HG03139 (cell line): ENCODE data around the gene ETV1.
"Not testable (repeated sequence)": the region's sequence is repeated elsewhere in the genome, so short reads cannot be mapped to it uniquely, and the experiment has no call there.

ENCODE experiments used
- ATAC-seq: cut with Tn5 transposase; IDR thresholded peaks from one replicate; pipeline ENCODE4 v1.9.1; 2021; ENCODE audit not compliant: unreplicated experiment

ETV1 gene

DNA sequence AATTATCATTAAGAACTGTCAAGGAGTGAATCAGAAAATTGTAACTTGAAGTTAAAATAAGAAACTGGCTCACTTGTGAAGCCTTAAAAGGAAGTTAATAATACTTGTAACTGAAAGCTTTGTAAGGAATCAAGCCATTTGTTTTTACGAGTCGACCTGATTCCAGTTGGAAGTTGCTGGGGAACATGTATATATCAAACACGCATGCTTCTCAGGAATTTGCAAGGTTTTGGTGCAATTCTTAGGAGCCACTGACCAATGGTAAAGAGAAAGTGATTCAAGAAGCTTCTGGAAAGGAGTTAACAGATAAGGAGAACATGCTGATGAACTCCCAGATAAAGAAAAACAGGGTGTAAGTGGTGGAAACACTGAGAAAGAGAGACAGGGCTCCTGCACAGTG is 56.4 kb downstream of the ETV1 start:
- no peak for ATAC-seq

DNA sequence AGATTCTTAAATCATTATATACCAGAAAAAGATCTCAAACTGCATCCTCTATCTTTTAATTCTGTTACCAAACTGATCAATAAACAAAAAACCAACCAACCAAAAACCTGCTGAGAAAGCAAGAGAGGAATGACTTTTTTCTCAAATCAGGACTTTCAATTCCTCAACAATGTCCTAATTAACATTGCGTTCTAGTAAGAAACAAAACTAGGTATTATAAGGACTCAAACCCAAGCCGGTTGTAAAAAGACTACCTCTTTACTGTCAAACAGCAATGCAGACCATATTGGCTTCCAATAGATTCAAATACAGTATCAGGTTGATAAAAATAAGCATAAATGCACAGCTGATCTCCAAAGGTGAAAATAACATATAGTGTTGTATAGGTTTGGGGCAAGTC is 57.3 kb downstream of the ETV1 start:
- no peak for ATAC-seq

DNA sequence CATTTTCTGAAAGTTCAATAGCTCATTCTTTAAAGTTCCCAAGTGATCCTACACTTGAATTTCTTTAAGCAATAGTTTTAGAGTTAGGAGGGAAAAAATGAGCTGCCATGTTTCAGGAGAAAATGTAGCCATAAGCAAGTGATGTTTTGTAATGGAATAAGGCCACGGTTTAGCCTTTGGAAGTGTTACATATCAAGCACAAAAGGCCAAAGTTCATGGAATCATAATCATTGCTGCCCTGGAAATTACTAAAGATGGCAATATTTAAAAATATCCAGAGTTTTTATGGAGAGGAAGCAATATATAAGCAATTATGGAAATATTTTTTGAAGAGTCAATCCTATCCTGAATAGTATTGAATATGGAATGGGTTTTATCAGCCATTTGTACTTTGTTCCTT is 68.4 kb downstream of the ETV1 start:
- no peak for ATAC-seq

DNA sequence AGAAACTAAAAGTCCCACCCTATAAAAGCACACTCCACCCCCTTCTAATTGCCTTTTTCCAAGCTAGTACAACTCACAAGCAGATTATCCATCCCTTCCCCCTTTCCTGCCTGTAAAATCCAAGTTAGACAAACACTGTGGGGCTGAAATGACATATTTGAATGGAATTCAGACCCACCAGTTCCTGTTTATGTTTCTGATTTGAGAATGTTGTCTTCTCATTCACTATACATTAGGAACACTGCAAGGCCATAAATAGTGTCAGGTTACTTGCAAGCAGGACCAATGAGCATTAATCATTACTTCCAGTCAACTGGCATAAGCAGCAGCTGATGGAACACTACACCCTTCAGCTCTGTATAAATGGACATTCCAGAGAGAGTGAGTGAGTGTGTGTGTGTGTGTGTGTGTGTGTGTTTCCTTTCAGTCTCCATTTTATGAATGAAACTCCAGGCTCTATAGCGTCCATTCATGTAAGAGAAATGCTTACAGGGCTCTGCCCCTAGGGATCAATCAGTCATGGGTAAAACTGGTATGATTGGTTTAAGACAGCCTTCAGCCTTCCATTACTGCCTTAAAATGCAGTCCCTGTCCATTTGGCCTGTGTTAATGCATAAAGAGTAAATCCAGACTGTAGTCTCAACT is 69.3 kb downstream of the ETV1 start:
- no peak for ATAC-seq

DNA sequence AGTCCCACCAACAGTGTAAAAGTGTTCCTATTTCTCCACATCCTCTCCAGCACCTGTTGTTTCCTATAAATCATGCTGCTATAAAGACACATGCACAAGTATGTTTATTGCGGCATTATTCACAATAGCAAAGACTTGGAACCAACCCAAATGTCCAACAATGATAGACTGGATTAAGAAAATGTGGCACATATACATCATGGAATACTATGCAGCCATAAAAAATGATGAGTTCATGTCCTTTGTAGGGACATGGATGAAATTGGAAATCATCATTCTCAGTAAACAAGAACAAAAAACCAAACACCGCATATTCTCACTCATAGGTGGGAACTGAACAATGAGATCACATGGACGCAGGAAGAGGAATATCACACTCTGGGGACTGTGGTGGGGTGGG is 71.1 kb downstream of the ETV1 start:
- ATAC-seq, result not testable (repeated sequence)

DNA sequence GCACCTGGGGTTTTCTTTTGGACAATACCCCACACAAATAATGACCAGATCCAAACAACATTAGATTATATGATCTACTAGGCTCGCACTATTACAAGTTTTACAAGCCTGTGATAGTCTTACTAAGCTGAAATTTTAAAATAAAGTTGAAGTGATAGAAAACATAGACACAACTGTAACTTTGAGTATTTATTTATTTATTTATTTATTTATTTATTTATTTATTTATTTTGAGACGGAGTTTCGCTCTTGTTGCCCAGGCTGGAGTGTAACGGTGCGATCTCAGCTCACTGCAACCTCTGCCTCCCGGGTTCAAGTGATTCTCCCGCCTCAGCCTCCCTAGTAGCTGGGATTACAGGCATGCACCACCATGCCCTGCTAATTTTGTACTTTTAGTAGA is 72.4 kb downstream of the ETV1 start:
- ATAC-seq, result not testable (repeated sequence)

DNA sequence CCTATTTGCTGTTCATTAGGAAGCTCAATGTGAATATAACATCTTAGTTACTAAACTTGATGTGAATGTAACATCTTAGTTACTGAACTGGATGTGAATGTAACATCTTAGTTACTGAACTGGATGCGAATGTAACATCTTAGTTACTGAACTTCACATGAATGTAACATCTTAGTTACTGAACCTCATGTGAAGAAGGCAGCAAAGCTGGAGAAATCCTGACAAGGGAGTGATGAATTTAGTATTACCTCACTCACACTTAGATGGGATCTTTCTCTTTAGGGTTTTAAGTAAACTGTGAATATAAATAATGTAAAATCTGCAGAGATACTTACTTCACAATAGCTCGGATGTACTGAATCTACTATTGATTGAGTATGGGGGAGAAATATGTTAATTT is 73.6 kb downstream of the ETV1 start:
- no peak for ATAC-seq

DNA sequence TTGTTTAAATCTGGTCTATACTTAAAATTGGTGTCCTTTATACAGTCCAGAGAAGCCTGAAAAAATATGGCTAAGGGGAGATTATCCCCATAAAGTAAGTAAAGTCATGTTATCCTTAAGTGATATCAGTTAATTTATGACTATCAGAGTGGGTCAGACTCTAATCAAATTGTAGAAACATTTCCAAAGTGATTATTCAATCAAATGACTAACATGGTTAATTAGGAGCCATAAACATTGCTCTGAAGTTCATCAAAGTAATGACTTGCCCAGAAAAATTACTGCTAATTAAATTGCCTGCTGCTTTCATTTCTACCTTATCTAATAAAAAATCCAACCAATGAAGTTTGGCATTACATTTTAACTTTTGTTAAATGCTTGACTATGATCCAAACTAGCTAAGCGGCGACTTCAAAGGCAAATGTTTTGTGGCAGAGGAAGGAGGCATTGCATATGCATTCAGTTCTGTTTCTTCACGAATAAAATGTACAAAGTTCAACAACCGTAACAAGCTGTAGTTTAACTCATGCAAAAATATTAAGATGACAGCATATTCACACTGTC is 76.7 kb downstream of the ETV1 start:
- ATAC-seq, result no peak

DNA sequence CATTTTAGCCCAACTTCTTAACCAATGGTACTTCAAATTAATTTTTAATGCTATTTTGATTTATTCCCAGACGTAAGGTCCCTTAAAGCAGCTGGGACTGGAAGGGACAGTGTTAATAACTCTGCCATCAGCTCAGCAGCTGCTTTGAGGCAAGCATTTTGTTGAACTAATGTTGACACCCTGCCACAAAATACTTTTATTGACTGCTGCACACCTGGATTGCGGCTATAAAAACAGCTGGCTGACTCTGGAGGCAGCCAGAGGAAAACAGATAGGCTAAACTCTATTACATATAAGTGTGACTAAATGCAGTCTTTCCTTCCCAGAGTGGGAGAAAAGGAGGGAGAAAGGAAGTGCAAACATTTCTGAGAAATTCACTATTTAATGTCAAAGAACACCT is 77.6 kb downstream of the ETV1 start:
- ATAC-seq, result no peak

DNA sequence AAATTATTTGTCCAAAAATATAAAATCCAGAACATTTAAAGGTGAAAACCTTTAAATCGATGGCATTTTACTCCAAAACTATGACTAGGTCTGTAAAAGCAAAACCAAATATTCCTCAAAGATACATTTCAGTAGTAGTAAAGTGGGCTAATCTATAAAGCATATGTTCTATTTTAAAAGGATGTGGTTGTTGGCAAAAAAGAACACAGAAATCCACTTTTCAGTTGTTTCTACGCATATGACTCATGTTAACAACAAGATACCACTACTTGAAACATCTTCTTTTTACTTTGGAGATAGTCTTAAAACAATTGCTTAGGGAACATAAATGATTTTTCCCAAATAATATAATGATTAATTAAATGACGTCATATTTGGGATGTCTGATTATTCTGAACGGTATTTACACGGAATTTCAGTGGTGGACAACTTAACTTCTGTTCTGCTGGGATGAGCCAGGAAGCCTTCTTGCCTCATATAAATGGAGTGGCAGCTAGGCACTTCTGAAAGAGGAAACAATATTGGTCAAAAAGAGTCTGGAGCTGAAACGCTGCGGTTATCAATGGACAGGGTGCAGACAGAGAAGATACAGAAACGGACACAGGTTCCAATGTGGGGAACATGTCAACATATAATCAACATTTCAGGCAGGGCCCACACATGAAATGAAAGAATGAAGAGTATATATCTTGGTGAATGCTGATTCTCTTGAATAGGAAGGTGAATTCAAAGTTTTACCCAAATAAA is 78.5 kb downstream of the ETV1 start:
- peak; percentile 39 for ATAC-seq

DNA sequence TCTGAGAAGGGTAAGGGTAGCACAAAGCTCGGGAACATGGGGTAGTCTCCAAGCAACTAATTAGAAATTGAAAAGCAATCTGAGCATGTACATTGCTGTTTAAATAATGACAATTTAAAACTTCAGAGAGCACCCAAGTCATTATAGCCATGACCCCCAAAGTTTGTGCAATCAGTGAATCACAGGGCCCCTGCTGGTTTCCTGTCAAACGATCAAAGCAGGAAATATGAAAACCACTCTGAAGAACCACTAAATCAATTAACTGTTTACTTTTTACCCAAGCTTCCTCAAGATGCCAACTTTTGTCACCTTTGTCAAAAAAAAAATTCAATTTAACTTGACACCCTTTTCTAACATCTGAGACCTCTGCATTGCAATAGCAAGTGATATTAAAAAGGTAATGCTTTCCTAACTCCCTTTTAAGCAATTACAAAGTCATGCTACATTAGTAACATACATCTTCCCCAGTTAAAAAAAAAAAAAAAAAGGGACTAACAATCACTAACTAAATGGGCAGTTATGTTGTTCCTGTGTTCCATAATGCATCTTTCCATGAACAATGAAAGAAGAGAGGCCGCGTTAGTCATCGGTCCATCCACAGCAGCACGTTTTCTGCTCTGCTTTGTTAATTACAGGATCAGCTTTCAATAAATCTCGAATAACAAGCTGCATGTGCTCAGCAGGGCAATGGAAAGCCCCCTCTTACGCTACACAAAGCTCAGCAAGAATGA is 80.6 kb downstream of the ETV1 start:
- no peak for ATAC-seq

DNA sequence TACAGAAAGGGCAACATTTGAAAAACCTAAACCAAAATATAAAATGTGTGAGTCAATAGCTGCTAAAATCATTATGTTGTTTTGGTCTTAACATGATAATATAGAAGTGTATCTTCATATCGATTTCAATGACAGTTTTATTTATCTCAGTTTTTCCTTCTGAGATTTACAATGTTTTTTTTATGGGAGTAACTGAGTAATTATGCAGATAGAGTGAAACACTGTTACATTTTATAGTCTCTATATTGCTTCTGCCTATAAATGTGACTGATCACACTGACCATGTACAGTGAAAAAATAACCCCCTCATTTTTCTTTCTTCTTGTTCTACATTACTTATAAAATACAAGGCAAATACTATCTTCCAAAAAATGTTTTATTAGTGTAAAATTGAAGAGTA is 81.6 kb downstream of the ETV1 start:
- no peak for ATAC-seq

DNA sequence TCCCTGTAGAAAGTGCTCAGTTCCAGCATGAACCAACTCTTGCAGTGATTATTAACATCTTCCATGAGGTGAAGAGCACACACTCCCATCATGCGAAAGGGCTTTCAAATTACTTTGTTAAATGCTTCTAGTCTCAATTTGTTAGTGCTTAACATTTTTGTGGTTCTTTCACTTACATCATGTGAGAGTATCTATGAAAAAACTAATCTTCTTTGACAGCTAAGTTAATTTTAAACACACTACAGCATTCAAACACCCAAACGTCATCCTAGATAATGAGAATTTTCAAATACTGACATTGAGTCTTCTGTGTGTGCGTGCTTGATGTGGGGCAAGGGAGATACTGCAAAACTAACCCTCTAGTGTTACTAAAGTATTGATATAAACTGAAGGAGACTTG is 84.8 kb downstream of the ETV1 start:
- ATAC-seq, result no peak

DNA sequence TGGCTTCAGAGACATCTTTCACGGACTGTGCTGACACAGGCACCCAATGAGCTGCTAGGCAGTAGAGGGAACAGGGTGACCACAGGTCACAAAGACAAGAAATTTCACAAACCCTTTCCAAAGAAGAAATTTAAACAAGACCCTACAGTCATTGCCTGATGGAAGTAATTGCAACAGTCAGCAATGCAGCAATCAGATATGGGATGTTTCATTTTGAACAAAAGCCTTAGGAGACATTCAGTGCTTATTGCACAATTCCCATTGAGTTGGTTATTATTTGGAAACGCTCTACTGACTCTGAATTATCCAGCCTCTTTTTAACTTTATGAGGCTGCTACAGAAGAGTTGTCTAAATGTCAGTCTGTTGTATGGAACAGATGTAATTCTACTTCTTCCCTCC is 85.5 kb downstream of the ETV1 start:
- no peak for ATAC-seq

DNA sequence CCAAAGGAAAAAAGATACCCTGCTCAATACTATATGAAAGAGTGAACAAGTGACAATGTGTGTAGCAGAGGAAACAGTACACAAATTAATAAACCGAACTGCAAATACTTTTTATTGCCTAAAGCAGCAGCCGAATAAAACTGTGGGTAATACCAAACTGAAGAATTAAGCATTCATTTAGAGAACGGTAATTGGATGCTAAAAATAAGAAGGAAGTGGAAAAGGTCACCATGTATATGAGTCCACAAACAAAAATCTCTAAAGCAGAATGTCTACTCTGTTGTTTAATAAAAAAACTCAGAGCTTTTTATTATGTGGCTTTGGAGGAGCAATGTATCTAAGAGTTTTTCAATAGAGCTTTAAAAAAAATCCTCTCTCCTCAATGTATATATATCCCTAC is 87.9 kb downstream of the ETV1 start:
- no peak for ATAC-seq

DNA sequence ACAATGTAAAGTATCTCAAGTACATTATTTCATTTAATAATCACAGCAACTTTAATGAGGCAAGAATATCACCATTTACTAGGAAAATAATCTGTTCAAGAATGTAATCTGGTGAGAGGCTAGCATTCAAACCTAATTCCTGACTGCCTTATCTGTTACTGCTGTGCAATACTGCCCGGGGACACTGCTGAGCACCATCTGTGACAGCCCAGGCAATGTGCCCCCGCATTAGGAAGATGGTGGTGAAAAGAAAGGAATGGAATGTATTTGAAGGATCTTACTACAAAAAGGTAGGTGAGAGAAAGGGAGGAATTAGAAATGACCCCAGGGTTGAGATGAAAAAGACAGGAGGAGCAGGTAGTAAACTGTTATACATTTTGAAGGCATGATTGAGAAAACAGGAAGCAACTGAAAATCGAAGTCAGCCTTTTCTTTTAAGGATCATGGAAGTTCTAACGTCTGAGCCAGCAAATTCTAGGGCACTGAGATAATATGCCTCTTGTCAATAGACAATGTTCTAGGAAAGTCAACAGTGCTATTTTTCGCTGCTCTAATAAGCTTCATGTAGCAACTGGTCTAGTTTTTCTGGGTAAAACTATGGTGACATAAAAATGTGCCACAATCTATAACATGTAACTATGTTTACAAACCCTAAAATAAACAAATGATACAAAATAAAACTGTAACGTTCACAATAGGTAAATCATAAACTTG is 90.4 kb downstream of the ETV1 start:
- no peak for ATAC-seq

DNA sequence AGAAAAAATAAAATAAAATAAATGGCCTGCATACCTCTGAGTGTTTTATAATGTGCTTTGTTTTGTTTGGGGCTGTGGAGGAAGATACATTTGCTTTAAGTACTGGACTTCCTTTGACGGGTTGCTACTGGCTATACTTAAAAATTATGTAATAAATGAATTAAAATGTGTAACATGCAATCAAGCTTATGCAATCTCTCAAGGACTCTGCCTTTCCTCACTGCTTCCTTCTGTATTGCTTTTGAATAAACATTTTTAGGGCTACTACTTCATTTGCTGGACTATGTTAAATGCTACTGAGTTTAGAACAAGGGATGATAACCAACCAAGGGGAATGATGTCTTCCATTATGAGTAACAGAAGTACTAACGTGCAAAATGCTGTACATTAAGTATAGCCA is 91.6 kb downstream of the ETV1 start:
- ATAC-seq, result no peak

DNA sequence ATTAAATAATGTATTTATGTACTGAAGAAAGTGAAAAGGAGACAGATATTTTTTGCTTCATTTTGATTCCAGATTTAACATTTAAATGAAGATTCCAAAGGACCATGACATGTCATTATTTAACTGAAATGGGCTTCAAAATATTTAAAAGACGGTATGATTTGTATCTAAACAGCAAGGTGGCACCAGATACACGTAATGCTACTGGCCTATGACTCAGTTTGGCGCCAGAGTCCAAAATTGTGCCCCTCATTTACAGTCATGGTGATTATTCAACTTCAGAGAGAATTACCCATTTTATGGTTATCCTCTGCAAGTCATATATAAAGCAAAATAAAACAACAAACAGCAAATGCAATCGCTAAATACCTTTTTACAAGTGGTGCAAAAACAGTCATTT is 94.5 kb downstream of the ETV1 start:
- ATAC-seq, result no peak

DNA sequence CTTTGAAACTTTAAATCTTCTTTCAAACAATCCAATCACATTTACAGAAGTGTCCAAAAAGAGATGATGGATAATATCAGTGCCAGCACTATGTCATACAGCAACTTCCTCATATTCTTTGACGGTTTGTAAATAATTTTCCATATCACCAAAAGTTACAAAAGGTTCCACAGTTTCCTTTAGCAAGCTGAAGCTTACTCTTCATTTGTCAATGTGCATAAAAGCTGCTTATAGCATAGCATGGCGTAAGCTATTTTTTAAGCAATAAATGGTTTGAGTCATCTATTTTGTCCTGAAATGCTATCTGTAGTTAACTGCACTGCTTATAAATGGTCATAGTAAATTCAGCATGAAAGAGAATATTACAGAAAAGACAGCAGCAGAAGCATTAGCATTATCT is 95.1 kb downstream of the ETV1 start:
- no peak for ATAC-seq

DNA sequence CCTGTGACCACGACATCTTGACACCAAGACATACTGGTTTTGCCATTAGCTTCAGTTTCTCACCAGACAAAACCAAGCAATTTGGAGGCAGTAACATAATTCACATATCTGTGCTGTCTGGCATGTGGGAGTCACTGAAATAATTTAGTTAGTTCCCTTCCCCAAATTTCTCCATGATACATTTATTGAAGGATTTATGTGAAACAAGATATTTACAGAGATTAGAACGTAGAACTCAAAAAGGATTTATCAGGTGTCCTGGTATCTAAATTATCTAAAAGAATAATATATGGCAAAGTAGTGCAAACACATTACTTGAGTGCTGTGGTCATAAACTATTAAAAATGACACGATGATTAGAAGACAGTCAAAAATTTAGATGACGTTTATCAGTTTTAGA is 98.7 kb downstream of the ETV1 start:
- no peak for ATAC-seq

DNA sequence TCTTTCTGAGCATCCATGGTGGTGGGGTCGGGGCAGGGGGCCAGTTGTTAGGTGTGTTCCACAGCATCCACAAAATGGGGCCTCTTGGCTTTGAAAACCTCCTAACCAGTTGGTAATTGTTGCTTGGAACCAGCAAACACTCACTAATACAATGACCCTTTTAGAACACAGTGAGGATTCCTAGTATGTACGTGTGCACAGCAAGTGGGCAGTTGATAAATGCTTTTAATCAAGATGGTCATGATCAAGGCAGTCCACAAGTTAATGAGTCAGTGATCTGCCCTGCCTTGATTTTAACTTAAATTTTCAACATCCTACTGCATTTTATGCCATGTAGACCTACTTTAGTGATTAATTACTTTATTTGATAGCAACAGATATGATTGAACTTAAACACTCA is 103.1 kb downstream of the ETV1 start:
- no peak for ATAC-seq
